ENCODE data around the gene YEATS4. TPM values are rescaled to one million over a fixed set of nuclear protein-coding genes. Genes with fewer than 3 reads are reported as not detected.

The YEATS4 gene
- polyA plus RNA-seq, 3 donors, result 6.6 to 20.9 (median 16.0) TPM

- Histone ChIP-seq H3K27me3 (ENCODE audit: control insufficient read depth in 2 of 2, insufficient read depth in 2 of 2, low read length in 2 of 2) (no peaks in the 10 kb centered on the region), H3K9me3 (replicated peaks in 1 of 2; ENCODE audit: control insufficient read depth in 1 of 2, insufficient read depth in 1 of 2, low read length in 2 of 2) (no peaks in the 10 kb centered on the region), H2AFZ (ENCODE audit: insufficient read depth, low read depth, low read length, poor library complexity, severe bottlenecking) (no peak overlapping the region), H3K27ac (ENCODE audit: low read depth in 1 of 2, low read length in 2 of 2) (peak overlapping the region in 1 of 2 donors; percentile 85), H3K4me1 (ENCODE audit: control insufficient read depth in 1 of 2, insufficient read depth in 2 of 2, low read length in 2 of 2) (peaks cover 72 to 73% of the 10 kb centered on the region in 2 donors), H3K4me3 (replicated peaks in 1 of 3; ENCODE audit: low read depth in 2 of 3, low read length in 3 of 3) (peak overlapping the region in 1 of 3 experiments; percentile 72), H3K4me2 (replicated peaks; ENCODE audit: extremely low read depth, low read length, poor library complexity, severe bottlenecking) (no peak overlapping the region), H4K20me1 (ENCODE audit: insufficient read depth, low read length) (peaks cover 25% of the 10 kb centered on the region), H3K9ac (ENCODE audit: insufficient read depth, low read length, poor library complexity, severe bottlenecking) (no peak overlapping the region), H3K36me3 (replicated peaks in 1 of 2; ENCODE audit: control insufficient read depth in 1 of 2, insufficient read depth in 2 of 2, low read length in 2 of 2) (peaks cover 7 to 8% of the 10 kb centered on the region in 2 donors), H3K79me2 (ENCODE audit: insufficient read depth, low read length) (peaks cover 100% of the 10 kb centered on the region)
- intact Hi-C loops (cut with micrococcal nuclease), result loop anchor here in 1 of 2 donors (5.0 kb wide), 1 partner anchor 53 kb away; no protein-coding TSS in a partner anchor
- Mint-ChIP-seq H3K9me3 (peaks cover 0 to 2% (median 0%) of the 10 kb centered on the region in 7 donors), H3K27me3 (ENCODE audit: low read depth in 3 of 3) (no peaks in the 10 kb centered on the region), H3K36me3 (peaks cover 4 to 9% of the 10 kb centered on the region in 2 donors), H3K4me1 (peaks cover 65% of the 10 kb centered on the region), H3K27ac (peak overlapping the region in 4 of 7 donors; percentile 38 to 85 (median 54)), H3K4me3 (no peak overlapping the region)
- WGBS (ENCODE audit: insufficient coverage), result no CpG with 5 or more reads among the region's 1 CpG
- no peak for DNase-seq
- TF ChIP-seq, protein P1, sequence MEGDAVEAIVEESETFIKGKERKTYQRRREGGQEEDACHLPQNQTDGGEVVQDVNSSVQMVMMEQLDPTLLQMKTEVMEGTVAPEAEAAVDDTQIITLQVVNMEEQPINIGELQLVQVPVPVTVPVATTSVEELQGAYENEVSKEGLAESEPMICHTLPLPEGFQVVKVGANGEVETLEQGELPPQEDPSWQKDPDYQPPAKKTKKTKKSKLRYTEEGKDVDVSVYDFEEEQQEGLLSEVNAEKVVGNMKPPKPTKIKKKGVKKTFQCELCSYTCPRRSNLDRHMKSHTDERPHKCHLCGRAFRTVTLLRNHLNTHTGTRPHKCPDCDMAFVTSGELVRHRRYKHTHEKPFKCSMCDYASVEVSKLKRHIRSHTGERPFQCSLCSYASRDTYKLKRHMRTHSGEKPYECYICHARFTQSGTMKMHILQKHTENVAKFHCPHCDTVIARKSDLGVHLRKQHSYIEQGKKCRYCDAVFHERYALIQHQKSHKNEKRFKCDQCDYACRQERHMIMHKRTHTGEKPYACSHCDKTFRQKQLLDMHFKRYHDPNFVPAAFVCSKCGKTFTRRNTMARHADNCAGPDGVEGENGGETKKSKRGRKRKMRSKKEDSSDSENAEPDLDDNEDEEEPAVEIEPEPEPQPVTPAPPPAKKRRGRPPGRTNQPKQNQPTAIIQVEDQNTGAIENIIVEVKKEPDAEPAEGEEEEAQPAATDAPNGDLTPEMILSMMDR (IDR thresholded peaks at IDR 0.05), result no peak
Measured at GRCh38 chr12:69345742-69346141, 13.8 kb upstream of the YEATS4 start.

DNA sequence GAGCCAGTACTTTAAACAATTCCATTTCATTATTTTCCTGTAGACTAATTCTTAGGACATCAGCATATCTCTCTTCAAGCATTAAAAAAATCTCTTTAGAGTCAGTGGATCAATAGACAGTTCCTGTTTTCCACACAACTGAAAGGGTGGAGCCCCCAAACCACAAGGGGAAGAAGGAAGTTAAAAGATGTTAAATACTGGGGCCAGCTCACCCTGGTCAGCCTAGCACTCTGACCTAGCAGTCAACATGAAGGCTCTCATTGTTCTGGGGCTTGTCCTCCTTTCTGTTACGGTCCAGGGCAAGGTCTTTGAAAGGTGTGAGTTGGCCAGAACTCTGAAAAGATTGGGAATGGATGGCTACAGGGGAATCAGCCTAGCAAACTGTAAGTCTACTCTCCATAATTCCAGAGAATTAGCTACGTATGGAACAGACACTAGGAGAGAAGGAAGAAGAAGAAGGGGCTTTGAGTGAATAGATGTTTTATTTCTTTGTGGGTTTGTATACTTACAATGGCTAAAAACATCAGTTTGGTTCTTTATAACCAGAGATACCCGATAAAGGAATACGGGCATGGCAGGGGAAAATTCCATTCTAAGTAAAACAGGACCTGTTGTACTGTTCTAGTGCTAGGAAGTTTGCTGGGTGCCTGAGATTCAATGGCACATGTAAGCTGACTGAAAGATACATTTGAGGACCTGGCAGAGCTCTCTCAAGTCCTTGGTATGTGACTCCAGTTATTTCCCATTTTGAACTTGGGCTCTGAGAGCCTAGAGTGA lies 11.2 kb upstream of the YEATS4 start, which contains the start of gene LYZ:
Gene LYZ, plus strand, starts transcription at position 220 of the 777 bp plus-strand sequence. Its CDS starts 28 bp downstream, at position 248.
- intact Hi-C loops (cut with micrococcal nuclease), result loop anchor here in 1 of 2 donors (5.0 kb wide), 1 partner anchor 56 kb away; no protein-coding TSS in a partner anchor
- peak within 1 kb of the TSS; percentile 99 to 100 for H3K4me3 Mint-ChIP-seq
- H3K27ac ChIP-seq (ENCODE audit: low read depth in 1 of 2, low read length in 2 of 2), result peak within 1 kb of the TSS; percentile 66 to 86

More for the DNA sequence above, 11.2 kb upstream of the YEATS4 start, which contains the start of gene LYZ:
- H3K27me3 ChIP-seq (ENCODE audit: control insufficient read depth in 2 of 2, insufficient read depth in 2 of 2, low read length in 2 of 2), result no peaks in the 10 kb centered on the region
- TF ChIP-seq, protein P1 (IDR thresholded peaks at IDR 0.05), result no peak
- Mint-ChIP-seq H3K4me1 (peaks cover 52% of the 10 kb centered on the region), H3K36me3 (peaks cover 15 to 31% of the 10 kb centered on the region in 2 donors), H3K27me3 (ENCODE audit: low read depth in 3 of 3) (no peaks in the 10 kb centered on the region), H3K27ac (peak within 1 kb of the TSS; percentile 85 to 98 (median 97)), H3K9me3 (peaks cover 0 to 2% (median 0%) of the 10 kb centered on the region in 7 donors)
- H3K9me3 ChIP-seq (replicated peaks in 1 of 2; ENCODE audit: control insufficient read depth in 1 of 2, insufficient read depth in 1 of 2, low read length in 2 of 2), result no peaks in the 10 kb centered on the region
- peaks cover 99% of the 10 kb centered on the region for H3K79me2 ChIP-seq (ENCODE audit: insufficient read depth, low read length)
- H4K20me1 ChIP-seq (ENCODE audit: insufficient read depth, low read length), result peaks cover 51% of the 10 kb centered on the region
- H3K9ac ChIP-seq (ENCODE audit: insufficient read depth, low read length, poor library complexity, severe bottlenecking), result peak within 1 kb of the TSS; percentile 74
- 18% methylated on average over 2 of the region's 4 CpGs for WGBS (ENCODE audit: insufficient coverage)
- H3K4me1 ChIP-seq (ENCODE audit: control insufficient read depth in 1 of 2, insufficient read depth in 2 of 2, low read length in 2 of 2), result peaks cover 58 to 63% of the 10 kb centered on the region in 2 donors
- peak within 1 kb of the TSS; percentile 94 for H3K4me2 ChIP-seq (replicated peaks; ENCODE audit: extremely low read depth, low read length, poor library complexity, severe bottlenecking)
- peak; percentile 85 to 91 (median 87) for DNase-seq
- peaks cover 28 to 34% of the 10 kb centered on the region in 2 donors for H3K36me3 ChIP-seq (replicated peaks in 1 of 2; ENCODE audit: control insufficient read depth in 1 of 2, insufficient read depth in 2 of 2, low read length in 2 of 2)
- H3K4me3 ChIP-seq (replicated peaks in 1 of 3; ENCODE audit: low read depth in 2 of 3, low read length in 3 of 3), result peak within 1 kb of the TSS; percentile 83 to 100 (median 92)
- no peak within 1 kb of the TSS for H2AFZ ChIP-seq (ENCODE audit: insufficient read depth, low read depth, low read length, poor library complexity, severe bottlenecking)
